GM12872 (cell line): ENCODE data around the gene CNGB1.

ENCODE experiments used
- TF ChIP-seq, protein P1 (sequence below): IDR thresholded peaks from 3 replicates; pipeline ENCODE4 v1.5.1; 2011; ENCODE audit warnings: low read depth, mild to moderate bottlenecking, low read length, moderate library complexity; ENCODE audit not compliant: insufficient read depth

Gene CNGB1

DNA sequence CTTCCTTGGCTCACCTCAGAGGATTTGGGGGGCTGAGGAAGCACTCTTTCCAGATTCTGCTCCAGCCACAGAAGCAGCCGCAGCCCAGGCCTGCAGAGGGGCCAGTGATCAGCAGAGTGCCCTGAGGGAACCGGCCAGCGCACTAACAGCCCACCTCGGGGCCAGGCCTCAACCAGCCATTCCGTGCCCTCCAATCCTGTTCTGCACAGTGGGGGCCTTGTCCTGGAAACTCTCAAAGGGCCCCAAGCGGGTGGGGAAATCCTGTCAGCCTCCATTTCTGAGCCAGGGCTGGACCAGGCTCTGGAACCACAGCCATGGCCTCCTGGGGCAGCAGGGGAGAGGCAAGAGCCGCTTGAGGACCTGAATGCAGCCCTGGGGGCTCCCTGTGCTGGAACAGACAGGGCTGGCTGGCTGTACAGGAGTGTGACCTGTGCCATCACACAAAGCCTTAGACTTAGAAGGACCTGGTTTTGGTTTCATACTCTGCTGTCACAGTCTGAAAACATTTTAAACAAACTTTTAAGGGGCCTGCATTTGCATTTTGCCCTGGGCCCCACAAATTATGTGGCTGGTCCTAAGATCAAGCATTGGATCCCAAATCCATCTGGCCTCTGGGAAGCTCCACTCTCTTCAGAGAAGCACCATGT, 10.0 kb downstream of the CNGB1 start:
- TF ChIP-seq, protein P1, sequence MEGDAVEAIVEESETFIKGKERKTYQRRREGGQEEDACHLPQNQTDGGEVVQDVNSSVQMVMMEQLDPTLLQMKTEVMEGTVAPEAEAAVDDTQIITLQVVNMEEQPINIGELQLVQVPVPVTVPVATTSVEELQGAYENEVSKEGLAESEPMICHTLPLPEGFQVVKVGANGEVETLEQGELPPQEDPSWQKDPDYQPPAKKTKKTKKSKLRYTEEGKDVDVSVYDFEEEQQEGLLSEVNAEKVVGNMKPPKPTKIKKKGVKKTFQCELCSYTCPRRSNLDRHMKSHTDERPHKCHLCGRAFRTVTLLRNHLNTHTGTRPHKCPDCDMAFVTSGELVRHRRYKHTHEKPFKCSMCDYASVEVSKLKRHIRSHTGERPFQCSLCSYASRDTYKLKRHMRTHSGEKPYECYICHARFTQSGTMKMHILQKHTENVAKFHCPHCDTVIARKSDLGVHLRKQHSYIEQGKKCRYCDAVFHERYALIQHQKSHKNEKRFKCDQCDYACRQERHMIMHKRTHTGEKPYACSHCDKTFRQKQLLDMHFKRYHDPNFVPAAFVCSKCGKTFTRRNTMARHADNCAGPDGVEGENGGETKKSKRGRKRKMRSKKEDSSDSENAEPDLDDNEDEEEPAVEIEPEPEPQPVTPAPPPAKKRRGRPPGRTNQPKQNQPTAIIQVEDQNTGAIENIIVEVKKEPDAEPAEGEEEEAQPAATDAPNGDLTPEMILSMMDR: no peak

DNA sequence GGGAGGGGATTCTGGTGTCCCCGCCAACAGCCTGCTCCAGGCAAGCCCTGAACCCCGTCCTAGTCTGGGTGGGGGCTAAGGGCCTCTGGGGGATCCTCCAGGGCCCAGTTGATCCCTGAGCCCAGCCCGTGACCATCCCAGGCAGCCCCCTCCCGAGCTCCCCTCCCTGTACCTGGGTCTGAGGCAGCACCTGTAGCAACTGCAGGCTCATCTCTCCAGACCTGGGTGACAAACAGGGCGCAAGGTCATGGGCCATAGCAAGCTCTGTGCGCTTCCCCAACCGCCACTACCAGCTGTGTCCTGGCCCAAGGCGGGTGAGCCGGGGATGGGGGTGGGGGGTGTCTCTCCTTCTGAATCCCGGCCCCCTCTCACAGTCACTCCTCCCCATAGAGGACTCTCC, 10.6 kb downstream of the CNGB1 start:
- TF ChIP-seq, protein P1: no peak

DNA sequence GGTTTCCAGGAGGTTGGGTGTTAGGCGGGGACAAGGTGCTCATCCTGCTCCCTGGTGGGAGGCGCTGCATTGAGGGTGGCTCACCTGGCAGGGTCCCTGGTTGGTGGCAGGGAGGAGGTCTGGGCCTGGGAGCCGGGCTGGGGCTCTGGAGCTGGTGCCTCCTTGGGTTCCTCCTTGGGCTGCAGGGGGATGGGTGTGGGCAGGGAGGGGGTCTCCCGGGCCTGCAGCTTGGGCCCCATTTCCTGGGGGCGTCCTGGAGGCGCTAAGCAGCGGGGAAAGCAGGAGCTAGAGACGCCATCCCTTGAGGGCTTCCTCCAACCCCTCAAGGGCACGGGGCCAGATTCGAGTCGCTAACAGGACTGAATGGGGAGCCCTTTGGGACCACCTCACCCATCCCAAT, 11.1 kb downstream of the CNGB1 start:
- TF ChIP-seq, protein P1: no peak

DNA sequence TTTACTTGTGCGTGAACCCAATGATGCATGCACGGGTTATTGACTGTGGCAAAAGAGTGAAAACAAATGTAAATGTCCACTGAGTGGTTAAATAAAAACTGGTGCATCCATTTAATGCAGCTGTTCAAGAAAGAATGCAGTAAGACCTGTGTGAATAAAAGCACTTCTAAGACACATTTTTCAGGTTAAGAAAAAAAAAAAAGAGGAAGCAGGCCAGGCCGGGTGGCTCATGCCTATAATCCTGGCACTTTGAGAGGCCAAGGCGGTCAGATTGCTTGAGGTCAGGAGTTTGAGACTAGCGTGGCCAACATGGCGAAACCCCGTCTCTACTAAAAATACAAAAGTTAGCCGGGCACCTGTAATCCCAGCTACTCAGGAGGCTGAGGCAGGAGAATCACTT, 11.8 kb downstream of the CNGB1 start:
- TF ChIP-seq, protein P1: no peak

DNA sequence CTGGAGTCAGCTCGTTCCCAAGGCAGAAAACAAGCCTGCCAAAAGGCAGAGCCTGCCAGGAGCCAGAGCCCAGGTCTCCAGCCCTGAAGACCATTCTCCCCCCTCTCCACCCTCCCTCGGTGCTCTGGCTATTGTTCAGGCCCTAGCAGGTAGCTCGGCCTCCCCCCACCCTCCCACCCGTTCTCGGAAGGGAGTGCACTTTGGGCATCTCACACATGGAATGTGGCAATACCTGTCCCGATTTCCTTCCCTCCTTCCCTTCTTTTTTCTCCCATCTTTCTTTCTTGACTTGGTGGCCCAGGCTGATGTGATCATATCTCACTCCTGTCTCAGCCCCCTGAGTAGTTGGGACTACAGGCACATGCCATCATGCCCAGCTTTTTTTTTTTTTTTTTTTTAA, 12.4 kb downstream of the CNGB1 start:
- TF ChIP-seq, protein P1: no peak

DNA sequence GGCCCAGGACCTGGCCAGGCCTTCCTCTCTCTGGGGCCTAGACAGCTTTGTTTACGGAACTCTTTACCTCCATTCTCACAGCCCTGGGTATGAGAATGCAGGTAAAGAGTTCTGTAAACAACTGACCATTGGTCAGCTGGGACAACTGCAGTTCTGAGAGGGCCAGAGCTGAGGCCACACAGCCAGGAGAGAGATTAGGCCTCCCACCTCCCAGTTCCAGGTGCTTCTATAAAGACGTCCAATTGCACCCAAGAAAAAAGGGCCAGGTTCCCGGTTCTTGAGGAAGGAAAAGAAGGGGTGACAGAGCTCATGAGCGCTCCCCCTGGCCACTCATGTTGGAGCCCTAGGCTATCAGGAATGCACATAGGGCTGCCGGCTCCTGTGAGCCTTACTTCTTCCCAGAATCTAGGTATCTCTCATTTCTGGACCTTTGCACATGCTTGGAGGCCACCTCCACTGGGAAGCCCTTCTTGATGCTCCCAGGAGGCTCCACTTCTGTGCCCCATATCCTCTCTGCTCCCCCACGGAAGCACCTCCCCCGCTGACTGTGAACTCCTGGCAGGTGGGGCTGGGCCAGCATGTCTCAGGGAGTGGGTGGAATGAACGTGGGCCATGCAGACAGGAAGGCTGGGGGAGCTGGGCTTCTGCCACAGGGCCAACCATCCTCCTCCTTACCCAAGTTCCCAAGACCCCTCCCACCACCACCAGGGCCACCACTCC, 13.1 kb downstream of the CNGB1 start:
- TF ChIP-seq, protein P1: no peak

DNA sequence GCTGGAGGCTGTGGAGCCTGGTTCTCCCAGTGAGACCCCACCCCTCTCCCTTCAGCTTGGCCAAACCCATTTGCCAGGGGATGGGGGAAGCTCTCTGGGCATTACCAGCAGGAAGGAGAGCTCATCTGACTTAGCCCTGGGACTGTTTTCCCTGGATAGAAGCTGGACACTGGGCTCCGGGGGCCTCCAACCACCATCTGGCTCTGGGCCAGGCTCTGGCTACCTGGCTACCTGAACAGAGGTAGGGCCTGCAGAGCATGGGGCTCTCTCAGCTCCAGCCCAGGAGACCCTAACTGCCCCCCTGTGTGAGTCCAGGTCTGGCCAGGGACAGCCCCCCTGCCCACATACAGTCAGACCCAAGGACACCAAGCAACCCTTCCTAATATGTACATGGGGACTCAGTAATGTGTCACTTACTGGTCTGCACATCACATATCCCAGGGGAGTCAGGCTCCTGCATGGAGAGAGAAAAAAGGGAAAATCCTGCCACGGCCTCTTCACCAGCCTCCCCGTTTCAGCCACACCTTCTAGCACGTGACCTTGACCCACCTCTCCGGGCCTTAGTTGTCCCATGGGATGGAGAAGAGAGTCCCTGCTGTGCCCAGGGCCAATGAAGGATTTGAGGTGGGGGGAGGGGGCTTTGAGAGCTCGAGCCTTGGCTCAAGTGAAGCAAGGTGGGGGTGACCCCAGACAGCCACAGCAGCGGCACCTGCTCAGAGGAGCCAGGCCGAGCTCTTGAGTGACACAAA, 13.8 kb downstream of the CNGB1 start:
- TF ChIP-seq, protein P1: no peak
